Neural crest cell (in vitro differentiated cells): Measurements from ENCODE around the gene AGPAT3. TPM values are rescaled to one million over a fixed set of nuclear protein-coding genes. Genes with fewer than 3 reads are reported as not detected.
"Not testable (repeated sequence)": the region's sequence is repeated elsewhere in the genome, so short reads cannot be mapped to it uniquely, and the experiment has no call there.

Source experiments
- DNase-seq: peaks from one replicate; pipeline ENCODE4 v3.0.0; 2021; ENCODE audit warnings: low read depth, mixed read lengths, low spot score
- H3K27ac Mint-ChIP-seq: one replicate; pipeline ENCODE4 v1.8.0; 2021; ENCODE audit warnings: mild to moderate bottlenecking, mixed read lengths; ENCODE audit not compliant: unreplicated experiment
- H3K27me3 Mint-ChIP-seq: 2 replicates; pipeline ENCODE4 v1.8.0; 2021; ENCODE audit warnings: low read depth, mild to moderate bottlenecking, mixed read lengths
- H3K36me3 Mint-ChIP-seq: 2 replicates; pipeline ENCODE4 v1.8.0; 2021; ENCODE audit warnings: low read depth, mild to moderate bottlenecking, mixed read lengths
- H3K4me1 Mint-ChIP-seq: 2 replicates; pipeline ENCODE4 v1.8.0; 2021; ENCODE audit warnings: mixed read lengths
- H3K4me3 Mint-ChIP-seq: one replicate; pipeline ENCODE4 v1.8.0; 2021; ENCODE audit warnings: mild to moderate bottlenecking, mixed read lengths
- H3K9me3 Mint-ChIP-seq: 2 replicates; pipeline ENCODE4 v1.8.0; 2021; ENCODE audit warnings: mixed read lengths
- total RNA-seq: library from RNA; stranded (reverse); gene quantifications from 2 replicates; pipeline ENCODE4 v1.2.1, GENCODE V29; 2021
- TF ChIP-seq, protein P1 (sequence below): fragments of 200-600 bp; sonication (generic); conservative IDR thresholded peaks from 2 replicates; pipeline ENCODE4 v1.5.0; 2021; ENCODE audit warnings: antibody characterized with exemption, mild to moderate bottlenecking

The AGPAT3 gene
- total RNA-seq, 1 donor from 2014 or later: 37.3 TPM

DNA sequence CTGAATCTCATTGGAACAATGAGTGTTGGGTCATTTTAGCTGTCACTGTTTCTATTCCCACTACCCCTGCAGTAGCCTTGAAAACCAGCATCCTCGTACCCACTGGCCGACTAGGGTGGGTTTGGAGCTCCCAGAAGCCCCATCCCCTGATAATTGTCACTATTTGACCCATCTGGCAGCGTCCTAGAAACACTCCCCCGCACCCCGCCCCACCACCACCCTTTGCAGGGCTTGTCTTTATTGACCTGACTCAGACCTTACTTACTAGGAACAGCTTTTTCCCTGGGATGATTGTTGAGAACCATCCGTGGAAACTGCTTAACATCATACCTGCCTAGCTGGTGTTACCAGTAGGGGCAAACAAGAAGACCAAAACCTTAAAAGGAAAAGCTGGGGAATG lies 28.4 kb upstream of the AGPAT3 start:
- Mint-ChIP-seq H3K9me3 (no peaks in the 10 kb centered on the region), H3K27me3 (peaks cover 4% of the 10 kb centered on the region), H3K4me1 (no peaks in the 10 kb centered on the region), H3K36me3 (no peaks in the 10 kb centered on the region), H3K27ac (no peak overlapping the region), H3K4me3 (no peak overlapping the region)
- TF ChIP-seq, protein P1, sequence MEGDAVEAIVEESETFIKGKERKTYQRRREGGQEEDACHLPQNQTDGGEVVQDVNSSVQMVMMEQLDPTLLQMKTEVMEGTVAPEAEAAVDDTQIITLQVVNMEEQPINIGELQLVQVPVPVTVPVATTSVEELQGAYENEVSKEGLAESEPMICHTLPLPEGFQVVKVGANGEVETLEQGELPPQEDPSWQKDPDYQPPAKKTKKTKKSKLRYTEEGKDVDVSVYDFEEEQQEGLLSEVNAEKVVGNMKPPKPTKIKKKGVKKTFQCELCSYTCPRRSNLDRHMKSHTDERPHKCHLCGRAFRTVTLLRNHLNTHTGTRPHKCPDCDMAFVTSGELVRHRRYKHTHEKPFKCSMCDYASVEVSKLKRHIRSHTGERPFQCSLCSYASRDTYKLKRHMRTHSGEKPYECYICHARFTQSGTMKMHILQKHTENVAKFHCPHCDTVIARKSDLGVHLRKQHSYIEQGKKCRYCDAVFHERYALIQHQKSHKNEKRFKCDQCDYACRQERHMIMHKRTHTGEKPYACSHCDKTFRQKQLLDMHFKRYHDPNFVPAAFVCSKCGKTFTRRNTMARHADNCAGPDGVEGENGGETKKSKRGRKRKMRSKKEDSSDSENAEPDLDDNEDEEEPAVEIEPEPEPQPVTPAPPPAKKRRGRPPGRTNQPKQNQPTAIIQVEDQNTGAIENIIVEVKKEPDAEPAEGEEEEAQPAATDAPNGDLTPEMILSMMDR: no peak
- DNase-seq: no peak

DNA sequence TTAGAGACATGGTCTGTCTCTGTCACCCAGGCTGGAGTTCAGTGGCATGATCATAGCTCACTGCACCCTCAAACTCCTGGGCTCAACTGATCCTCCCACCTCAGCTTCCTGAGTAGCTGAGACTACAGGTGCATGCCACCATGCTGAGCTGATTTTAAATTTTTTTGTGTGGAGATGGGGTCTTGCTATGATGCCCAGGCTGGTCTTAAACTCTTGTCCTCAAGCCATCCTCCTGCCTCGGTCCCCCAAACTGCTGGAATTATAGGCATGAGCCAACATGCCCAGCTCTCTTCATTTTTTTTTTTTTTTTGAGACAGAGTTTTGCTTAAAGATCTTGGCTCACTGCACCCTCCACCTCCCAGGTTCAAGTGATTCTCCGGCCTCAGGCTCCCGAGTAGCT lies 24.8 kb upstream of the AGPAT3 start:
- Mint-ChIP-seq H3K9me3 (no peaks in the 10 kb centered on the region), H3K4me1 (no peaks in the 10 kb centered on the region), H3K36me3 (no peaks in the 10 kb centered on the region), H3K27ac (no peak overlapping the region), H3K27me3 (peaks cover 4% of the 10 kb centered on the region), H3K4me3 (no peak overlapping the region)
- DNase-seq: no peak
- TF ChIP-seq, protein P1: no peak

DNA sequence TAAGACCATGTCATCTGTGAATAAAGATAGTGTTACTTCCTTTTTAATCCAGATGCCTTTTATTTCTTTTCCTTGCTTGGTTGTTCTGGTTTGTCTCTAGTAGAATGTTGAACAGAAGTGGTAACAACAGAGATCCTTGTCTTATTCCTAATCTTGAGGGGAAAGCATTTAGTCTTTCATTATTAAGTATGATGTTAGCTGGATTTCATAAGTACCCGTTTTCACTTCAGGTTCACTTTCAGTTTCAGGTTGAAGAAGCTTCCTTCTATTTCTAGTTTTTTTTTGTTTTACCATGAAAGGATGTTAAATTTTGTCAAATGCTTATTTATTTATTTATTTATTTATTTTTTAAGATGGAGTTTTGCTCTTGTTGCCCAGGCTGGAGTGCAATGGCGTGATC lies 22.3 kb upstream of the AGPAT3 start:
- H3K27ac Mint-ChIP-seq: no peak overlapping the region
- no peaks in the 10 kb centered on the region for H3K27me3 Mint-ChIP-seq
- no peak overlapping the region for H3K4me3 Mint-ChIP-seq
- H3K4me1 Mint-ChIP-seq: no peaks in the 10 kb centered on the region
- TF ChIP-seq, protein P1: no peak
- no peaks in the 10 kb centered on the region for H3K36me3 Mint-ChIP-seq
- DNase-seq: no peak
- H3K9me3 Mint-ChIP-seq: no peaks in the 10 kb centered on the region

DNA sequence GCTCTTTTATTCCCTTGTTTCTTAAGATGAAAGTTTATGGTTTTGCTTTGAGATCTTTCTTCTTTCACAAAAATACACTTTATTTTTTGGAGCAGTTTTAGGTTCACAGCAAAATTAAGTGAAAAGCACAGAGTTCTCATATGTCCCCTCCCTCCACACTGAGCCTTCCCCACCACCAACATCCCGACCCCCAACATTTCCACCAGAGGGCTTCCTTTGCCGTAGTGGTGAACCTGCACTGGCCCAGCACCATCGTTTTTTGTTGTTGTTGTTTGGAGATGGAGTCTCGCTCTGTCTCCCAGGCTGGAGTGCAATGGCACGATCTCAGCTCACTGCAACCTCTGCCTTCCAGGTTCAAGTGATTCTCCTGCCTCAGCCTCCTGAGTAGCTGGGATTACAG lies 20.1 kb upstream of the AGPAT3 start:
- H3K27me3 Mint-ChIP-seq, H3K4me3 Mint-ChIP-seq, H3K27ac Mint-ChIP-seq, H3K36me3 Mint-ChIP-seq, H3K9me3 Mint-ChIP-seq, DNase-seq, H3K4me1 Mint-ChIP-seq: not testable (repeated sequence)

DNA sequence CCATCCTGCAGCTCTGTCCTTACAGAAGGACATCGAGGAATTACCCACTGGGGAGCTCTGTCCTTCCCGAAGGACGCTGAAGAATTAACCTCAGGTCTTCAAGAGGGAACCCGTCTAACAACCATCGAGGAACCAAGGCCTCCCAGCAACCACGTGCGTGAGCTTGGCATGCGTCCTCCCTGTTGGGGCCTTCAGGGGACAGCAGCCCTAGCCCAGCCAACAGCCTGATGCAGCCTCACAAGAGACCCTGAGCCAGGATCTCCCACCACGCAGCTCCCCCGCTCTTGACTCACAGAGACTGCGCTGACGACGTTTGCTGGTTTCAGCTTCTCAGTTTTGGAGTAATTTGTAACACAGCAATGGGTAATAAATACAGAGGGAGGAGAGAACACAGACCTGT lies 19.6 kb upstream of the AGPAT3 start:
- TF ChIP-seq, protein P1: no peak
- no peak overlapping the region for H3K4me3 Mint-ChIP-seq
- H3K9me3 Mint-ChIP-seq: peaks cover 4% of the 10 kb centered on the region
- H3K4me1 Mint-ChIP-seq: no peaks in the 10 kb centered on the region
- no peaks in the 10 kb centered on the region for H3K36me3 Mint-ChIP-seq
- DNase-seq: no peak
- no peaks in the 10 kb centered on the region for H3K27me3 Mint-ChIP-seq
- H3K27ac Mint-ChIP-seq: no peak overlapping the region

DNA sequence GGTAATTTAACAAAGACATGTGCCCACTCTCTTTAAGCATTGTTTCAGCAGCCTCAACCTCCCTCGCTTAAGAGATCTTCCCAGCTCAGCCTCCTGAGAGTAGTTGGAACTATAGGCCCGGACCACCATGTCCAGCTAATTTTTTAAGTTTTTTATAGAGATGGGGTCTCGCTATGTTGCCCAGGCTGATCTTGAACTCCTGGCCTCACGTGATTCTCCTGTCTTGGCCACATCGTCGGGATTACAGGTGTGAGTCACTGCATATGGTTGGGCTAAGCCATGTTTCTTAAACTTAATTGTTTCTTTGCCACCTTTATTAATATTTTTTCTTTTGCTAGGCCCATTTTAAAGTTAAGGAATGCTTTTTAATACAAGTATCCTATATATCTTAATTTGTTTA lies 18.6 kb upstream of the AGPAT3 start:
- H3K36me3 Mint-ChIP-seq: no peaks in the 10 kb centered on the region
- no peak for DNase-seq
- H3K27ac Mint-ChIP-seq: no peak overlapping the region
- H3K4me3 Mint-ChIP-seq: no peak overlapping the region
- peaks cover 6% of the 10 kb centered on the region for H3K9me3 Mint-ChIP-seq
- H3K27me3 Mint-ChIP-seq: no peaks in the 10 kb centered on the region
- TF ChIP-seq, protein P1: no peak
- no peaks in the 10 kb centered on the region for H3K4me1 Mint-ChIP-seq
